HK-2 (cell line): ENCODE results near the gene SELENOI.
A peak's percentile ranks its signal among the peaks of the same experiment; 100 is the strongest.
"Not testable (repeated sequence)": the region's sequence is repeated elsewhere in the genome, so short reads cannot be mapped to it uniquely, and the experiment has no call there.

ENCODE experiments used
- DNase-seq: peaks from one replicate; pipeline ENCODE4 v3.0.0-alpha.2; 2018; ENCODE audit not compliant: unreplicated experiment

The SELENOI gene, protein sequence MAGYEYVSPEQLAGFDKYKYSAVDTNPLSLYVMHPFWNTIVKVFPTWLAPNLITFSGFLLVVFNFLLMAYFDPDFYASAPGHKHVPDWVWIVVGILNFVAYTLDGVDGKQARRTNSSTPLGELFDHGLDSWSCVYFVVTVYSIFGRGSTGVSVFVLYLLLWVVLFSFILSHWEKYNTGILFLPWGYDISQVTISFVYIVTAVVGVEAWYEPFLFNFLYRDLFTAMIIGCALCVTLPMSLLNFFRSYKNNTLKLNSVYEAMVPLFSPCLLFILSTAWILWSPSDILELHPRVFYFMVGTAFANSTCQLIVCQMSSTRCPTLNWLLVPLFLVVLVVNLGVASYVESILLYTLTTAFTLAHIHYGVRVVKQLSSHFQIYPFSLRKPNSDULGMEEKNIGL

DNA sequence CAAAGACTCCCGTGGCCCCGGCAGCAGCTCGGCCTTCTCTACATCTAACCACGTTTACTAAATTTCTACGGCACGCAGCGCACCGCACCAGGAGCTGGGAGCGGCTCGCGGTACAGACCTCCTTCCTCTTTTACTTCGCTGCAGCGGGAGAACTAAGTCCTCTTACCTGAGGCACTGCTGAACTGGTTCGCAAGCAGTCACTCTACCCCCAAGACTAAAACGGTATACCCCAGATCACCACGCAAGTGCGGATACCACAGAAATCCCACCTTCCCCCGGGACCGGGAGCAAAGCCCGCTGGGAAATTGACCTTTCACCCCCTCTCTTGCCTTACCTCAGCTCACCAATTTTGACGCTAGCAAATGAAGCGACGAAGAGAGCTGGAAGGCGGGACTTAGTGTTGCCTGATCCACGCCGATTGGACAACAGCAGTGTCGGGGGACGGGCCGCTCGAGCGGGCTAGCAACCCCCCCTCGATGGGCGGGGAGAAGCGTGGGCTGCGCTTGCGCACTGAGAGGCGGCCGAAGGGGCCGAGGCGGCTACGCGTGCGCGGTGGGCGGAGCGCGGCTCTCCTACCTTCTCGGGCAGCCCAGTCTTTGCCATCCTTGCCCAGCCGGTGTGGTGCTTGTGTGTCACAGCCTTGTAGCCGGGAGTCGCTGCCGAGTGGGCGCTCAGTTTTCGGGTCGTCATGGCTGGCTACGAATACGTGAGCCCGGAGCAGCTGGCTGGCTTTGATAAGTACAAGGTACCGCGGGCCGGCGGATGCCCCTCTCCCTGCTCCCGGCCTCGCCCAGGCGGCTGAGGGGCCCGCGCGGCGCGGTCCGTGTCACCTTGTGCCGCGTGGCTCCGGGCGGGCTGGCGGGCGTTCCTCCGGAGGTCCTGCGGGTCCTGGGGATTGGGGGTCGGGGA is at the start of gene SELENOI:
TSS of gene SELENOI (plus strand) at position 599 of the 909 bp plus-strand sequence. CDS start at position 689, 90 bp downstream.
- DNase-seq, result peak; percentile 99

DNA sequence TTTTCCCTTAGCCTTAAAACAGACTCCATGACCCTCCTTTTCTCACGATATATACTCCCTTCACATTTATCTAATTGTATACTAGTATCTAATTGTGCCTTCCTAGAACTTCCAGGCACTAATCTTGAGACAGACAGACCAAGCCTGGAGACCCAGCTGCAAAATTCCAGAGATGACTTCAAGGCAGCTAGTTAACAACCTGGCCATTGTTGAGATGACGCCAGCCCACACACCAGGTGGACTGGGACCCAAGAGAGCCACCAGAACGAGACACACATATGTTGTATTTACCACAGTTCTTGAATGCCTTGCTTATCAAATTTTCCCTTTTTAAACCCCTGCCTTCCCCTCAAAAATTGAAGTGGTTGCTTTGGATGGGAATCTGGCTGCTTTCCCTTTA is 48.9 kb upstream of the SELENOI start:
- no peak for DNase-seq

DNA sequence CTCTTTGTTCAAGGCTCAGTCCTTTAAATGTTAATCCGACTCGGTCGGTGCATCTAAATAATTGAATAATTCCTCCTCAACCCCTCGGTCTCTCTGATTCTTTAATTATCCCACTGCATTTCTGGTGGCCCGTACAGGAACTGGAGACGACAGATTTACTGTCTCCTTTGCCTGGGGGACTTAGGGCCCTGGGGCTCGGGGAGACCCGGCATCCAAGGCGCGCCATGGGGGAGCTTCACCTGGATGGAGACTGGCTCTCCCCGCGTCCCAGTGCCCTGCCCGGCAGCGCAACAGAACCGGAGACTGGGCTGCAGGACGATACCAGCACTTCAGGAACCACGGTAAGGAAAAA is 47.7 kb upstream of the SELENOI start:
- DNase-seq, result no peak

- DNase-seq, result no peak
Measured at GRCh38 chr2:26298638-26299393, 47.1 kb upstream of the SELENOI start.

DNA sequence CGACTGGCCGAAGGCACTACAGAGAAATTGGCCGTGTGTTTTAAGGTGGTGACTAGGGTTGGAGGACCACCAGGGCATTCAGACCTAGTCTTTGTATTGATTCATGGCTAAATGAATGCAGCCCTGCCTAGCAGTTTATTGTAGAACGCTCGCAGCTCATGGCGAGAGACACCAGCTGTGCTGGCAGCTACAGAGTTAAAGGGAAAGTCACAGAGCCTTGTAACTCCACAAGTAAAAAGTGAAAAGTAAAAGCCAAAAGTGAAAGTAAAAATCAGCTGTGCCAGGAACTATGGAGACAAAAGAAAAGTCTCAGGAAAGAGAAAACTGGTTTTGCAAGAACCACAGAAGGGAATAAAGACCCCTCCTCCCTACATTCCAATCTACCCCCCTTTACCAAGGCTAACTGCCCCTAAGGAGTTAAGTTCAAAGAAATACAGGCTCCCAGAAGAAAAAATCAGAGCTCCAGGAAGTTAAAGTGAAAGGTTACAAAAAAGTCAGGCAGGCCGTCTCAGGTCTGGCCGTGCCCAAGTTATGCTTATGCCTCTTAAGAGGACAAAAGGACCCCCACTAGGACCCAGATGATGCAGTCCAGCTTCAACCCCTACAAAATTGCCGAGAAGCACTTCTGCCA is 46.4 kb upstream of the SELENOI start:
- DNase-seq, result no peak

DNA sequence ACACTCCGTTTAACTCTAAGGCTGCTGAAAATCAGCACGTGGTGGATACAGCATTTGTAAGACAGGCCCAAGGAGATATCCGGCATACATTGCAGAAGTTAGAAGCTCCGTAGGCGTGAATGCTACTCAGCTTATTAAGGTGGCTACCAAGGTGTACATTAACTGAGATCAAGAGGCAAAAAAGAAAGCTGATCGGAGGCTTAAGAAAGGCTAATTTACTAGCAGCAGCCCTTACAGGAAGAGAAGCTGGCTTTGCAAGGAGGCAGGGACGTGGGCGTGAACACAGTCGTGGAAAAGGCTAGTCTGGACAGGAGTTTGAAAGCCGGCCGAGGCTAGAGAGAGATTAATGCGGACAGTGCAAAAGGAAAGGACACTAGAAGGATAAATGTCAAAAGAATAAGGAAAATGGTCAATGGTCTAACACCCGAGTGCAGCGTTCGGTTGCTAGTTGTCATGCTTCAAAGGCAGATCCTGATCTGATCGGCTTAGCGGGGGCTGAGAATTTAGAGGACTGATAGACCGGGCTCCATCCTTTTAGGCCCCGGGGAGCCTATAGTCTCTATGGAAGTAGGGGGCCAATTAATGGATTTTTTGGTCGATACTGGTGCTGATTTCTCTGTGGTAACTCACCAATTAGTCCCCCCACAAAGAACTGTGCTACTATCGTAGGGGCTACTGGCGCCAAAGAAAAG is 45.6 kb upstream of the SELENOI start:
- no peak for DNase-seq

- DNase-seq, result no peak
Measured at GRCh38 chr2:26302846-26303245, 43.1 kb upstream of the SELENOI start.

DNA sequence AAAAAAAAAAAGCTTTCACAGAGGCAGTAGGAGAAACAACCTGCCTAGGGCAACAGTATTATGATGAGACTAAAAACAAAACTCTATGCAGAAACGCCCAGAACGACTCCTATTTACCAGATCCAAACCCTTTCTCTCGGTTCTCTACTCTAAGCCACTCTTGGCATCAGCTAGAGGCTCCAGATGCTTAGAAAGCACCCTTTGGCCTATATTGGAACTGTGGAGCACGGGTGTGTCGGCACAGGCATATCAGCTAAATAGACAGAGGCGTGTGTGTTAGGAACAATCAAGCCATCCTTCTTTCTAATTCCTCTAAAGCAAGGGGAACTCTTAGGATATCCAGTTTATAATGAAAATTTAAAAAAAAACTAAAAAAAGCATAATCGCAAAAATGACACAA is 40.8 kb upstream of the SELENOI start:
- DNase-seq, result not testable (repeated sequence)

DNA sequence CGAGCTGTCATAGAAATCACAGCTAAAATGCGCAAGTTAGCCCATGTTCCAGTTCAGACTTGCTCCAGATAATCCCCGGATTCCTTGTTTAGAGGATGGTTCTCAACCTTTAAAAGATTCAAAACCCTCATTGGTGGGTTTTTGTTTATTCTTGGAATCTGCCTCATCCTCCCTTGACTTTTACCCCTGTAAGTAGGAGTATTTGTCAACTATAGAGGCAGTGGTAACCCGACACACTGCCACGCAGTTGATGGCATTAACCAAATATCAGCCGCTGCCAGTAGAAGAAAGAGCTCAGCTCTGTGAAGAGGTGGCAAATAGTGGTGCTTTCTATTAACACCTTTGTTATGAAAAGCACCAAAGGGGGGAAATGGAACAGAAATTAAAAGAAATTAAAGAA is 40.4 kb upstream of the SELENOI start:
- DNase-seq, result no peak

DNA sequence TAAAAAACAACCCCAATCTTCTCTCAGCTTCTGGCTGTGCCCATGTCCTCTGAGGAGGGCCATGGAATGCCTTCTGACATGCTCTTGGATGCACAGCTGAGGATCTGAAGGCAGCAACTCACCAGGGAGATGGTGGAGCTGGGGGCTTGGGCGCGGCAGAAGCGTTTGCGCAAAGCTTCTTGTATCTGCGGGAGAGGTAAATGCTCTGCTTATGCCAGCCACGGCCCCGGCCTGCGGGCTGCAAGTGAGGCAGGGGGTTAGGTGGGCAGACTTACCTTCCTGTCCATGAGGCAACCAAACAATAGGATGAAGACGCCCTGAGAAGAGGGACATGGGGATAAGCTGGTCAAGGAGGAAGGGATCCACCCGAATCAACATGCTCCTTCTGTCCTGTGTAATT is 36.0 kb upstream of the SELENOI start:
- DNase-seq, result no peak

- DNase-seq, result no peak
Measured at GRCh38 chr2:26312471-26312870, 33.5 kb upstream of the SELENOI start.

DNA sequence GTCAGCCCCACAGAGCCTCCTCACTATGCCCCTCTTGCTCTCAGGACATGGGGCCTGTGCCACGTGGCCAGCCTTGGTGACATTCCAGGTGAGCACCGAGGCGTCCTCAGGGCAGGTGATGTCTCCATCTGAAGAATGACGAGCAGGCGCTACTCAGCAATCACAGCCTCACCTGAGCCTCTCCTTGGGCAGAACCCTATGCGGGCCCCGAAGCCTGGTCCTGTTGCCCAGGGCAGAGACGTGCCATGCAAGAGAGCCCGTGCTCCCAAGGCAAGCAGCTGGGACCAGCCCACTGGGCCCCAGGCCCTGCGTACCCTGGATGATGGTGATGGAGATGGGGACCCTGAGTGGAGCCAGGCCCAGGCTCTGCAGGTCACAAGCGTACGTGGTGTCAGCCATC is 32.5 kb upstream of the SELENOI start:
- DNase-seq, result no peak

- DNase-seq, result no peak
Measured at GRCh38 chr2:26314243-26314642, 31.7 kb upstream of the SELENOI start.

DNA sequence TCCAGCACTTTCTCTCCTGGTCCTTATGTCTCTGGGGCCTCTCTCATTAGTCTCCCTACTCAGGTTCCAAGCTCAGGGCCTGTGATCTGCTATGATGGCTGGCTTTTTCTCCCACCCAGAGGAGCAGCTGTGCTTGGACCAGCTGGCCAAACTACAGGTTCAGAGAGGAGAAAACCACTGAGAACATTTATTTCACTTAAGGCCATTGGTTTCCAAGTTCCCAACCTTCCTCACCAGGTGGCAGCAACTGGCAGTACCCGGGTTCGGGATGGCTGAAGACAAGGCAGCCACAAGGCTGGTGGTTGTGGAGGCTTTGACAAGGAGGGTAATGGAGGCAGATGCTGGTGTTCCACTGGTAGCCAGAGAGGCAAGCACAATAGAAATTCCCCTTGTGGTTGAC is 29.9 kb upstream of the SELENOI start:
- DNase-seq, result no peak

DNA sequence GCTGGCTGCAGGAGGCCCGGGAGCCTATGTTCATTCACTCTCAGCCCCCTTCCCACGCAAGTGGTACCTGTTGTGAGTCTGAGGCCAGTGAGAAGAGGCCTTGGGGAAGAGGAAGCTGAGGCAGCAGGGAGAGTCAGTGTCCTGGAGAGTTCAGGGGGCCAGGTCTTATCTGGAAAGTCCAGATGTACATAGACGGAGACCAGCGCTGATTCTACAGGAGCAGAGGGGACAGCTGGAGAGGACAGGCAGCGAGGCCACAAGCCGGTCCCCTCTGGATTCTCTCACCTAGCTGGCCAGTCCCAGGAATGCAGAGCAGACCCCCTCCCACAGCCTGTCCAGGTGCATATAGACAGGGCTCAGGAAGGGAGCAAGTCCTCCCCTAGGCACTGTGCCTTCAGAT is 29.1 kb upstream of the SELENOI start:
- DNase-seq, result no peak

DNA sequence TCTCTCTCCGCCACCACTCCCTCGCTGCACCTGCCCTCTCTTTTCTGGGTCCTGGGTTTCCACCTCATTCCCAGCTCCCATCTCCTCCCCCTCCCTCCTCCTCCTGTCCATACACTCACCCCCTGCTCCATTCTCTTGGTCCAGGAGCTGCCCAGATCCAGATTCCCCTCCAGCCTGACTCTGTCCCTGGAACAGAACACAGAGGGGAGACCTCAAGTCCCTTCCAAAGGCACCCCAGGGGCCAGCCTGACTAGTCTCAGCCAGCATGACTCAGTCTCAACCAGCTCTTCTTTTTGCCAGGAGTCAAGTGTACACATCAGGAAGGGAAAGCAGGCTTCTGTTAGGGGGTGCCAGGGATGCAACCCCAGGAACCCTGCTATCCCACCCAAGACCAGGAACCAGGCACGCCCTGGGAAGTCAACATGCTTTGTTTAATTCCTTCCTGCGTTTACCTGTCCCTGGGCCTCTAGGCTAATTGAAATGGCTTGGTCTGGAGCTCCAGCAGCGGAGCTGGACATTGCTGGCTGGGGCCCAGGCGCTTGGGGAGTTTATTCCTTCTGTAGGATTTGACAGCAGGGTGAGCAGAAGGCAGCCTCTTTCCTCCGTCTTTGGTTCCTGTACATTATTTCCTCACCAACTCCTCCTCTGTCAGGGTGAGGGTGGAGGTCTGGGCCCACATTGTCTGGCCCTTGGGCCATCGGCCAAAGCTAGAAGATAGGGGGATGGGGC is 28.4 kb upstream of the SELENOI start:
- no peak for DNase-seq

DNA sequence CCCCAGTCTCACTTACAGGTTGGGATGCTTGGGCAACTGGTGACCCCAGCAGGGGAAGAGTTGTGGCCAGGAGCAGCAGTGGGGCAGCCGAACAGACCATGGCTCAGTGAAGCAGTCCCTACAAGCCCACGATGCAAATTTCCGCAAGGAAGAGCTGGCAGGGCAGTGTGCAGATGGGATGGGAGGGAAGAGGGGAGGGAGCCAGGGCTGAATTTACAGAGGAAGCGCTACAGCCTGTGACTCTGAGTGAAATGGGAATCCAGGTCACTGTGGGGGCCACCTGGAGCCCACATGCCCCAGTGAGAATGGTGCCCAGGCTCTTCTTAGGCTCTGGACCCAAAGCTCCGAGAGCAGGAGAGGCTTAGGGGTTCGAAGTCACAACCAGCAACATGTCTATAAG is 27.0 kb upstream of the SELENOI start:
- no peak for DNase-seq

- not testable (repeated sequence) for DNase-seq
Measured at GRCh38 chr2:26324479-26324878, 21.5 kb upstream of the SELENOI start.

- DNase-seq, result no peak
Measured at GRCh38 chr2:26324903-26325302, 21.0 kb upstream of the SELENOI start.

GRCh38 chr2:26325851-26326250 is 20.1 kb upstream of the SELENOI start:
- no peak for DNase-seq
